Loucy (cell line): ENCODE data around the gene PHF21B.

ENCODE experiments used
- EZH2phosphoT487 ChIP-seq: fragments of 200-600 bp; IDR thresholded peaks from 2 replicates; pipeline ENCODE4 v1.6.1; 2018; ENCODE audit warnings: antibody characterized with exemption, mild to moderate bottlenecking, moderate library complexity, borderline replicate concordance
- TF ChIP-seq, protein P1 (sequence below): fragments of 200-600 bp; sonication (generic); conservative IDR thresholded peaks from 2 replicates; pipeline ENCODE4 v1.5.1; 2014; ENCODE audit warnings: mild to moderate bottlenecking, antibody characterized with exemption, low read length

DNA sequence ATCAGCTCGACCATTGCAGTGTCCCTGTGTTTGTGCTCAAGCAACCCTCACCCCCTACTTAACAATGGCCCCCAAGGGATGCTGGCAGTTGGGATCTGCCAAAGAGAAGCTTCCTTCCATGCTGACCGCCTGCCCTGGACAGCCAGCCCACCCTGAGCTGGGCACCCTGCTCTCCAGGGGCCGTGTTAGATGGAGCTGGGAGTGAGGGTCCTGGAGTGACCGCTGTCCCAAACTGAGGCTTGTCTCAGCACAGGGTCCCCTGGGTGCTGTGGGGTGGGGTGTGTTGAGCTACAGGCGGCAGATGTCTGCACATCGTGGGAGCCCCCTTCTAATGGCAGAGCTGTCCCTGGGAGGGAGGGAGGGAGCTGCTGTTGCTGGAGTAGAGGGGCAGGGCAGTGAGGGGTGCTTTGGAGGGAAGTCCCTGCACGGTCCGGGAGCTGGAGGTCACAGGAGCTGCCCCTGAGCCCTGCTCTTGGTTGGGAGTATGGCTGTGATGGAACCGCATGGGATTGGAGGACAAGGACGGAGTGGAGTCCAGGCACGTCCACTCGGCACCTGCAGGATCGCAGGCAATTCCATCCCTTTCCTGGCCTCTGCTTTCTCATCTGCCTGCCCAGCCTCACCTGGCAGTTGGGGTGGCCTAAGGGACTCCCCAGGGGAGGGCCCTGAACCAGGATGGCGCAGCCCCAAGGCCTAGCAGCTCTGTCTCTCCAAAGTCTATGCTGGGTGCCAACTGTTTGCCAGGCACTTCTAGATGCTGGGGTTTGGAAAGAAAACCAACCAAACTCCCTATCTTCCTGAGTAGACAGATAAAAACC is 131.1 kb downstream of the PHF21B start:
- TF ChIP-seq, protein P1, sequence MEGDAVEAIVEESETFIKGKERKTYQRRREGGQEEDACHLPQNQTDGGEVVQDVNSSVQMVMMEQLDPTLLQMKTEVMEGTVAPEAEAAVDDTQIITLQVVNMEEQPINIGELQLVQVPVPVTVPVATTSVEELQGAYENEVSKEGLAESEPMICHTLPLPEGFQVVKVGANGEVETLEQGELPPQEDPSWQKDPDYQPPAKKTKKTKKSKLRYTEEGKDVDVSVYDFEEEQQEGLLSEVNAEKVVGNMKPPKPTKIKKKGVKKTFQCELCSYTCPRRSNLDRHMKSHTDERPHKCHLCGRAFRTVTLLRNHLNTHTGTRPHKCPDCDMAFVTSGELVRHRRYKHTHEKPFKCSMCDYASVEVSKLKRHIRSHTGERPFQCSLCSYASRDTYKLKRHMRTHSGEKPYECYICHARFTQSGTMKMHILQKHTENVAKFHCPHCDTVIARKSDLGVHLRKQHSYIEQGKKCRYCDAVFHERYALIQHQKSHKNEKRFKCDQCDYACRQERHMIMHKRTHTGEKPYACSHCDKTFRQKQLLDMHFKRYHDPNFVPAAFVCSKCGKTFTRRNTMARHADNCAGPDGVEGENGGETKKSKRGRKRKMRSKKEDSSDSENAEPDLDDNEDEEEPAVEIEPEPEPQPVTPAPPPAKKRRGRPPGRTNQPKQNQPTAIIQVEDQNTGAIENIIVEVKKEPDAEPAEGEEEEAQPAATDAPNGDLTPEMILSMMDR: no peak
- no peak for TF ChIP-seq EZH2phosphoT487
